ENCODE results near the gene MRPL22.
"Not testable (repeated sequence)": the region's sequence is repeated elsewhere in the genome, so short reads cannot be mapped to it uniquely, and the experiment has no call there.

The MRPL22 gene

DNA sequence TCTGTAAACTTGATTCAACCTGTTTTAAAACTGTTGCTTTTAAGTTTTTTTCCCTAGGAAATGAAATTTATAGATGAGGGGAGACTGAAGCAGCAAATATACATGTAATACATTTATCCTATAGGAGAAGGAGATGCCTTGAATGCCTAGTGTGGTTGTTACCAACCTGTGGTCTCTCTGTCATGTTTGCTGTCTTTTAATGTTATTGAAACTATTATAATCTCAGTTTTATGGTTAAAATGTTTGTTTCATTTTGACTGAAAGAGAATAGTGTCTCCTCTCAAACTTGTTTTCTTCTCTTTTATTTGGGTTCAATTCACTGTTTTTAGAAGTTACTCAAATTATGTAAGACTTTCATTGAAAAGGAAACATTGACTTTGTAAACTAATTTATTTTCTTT lies 15.8 kb downstream of the MRPL22 start:
- Histone ChIP-seq H3K27me3 (ENCODE audit: low read depth) (no peaks in the 10 kb centered on the region), H3K4me3 (no peak overlapping the region), H3K4me1 (no peaks in the 10 kb centered on the region), H3K36me3 (replicated peaks) (peaks cover 29% of the 10 kb centered on the region), H3K9me3 (no peaks in the 10 kb centered on the region)
- in situ Hi-C loops (cut with MboI; ENCODE audit: low sequenced_read_pairs), result no loop called here
- DNase-seq (ENCODE audit: low spot score in 2 of 2), result no peak

DNA sequence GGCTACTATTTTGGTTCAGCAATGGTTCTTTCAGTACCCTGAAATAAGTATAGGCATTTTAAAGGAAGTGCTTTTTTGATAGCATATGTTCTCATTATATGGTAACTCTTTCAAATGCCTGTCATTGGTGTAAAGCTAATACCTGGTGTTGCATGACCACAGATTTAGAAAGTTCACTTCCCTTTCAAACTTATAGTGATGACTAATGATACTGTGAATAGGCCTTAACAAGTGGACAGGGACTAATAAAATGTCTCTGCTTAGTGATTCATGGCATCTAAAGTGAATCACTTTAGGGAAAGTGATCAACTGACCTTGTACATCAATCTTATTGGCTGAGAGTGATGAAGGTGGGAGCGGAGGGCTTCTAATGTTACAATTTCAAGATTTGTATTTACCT lies 21.6 kb downstream of the MRPL22 start:
- Histone ChIP-seq H3K4me3 (no peak overlapping the region), H3K4me1 (no peaks in the 10 kb centered on the region), H3K9me3 (no peaks in the 10 kb centered on the region), H3K27me3 (ENCODE audit: low read depth) (no peaks in the 10 kb centered on the region), H3K36me3 (replicated peaks) (peaks cover 33% of the 10 kb centered on the region)
- DNase-seq (ENCODE audit: low spot score in 2 of 2), result no peak
- in situ Hi-C loops (cut with MboI; ENCODE audit: low sequenced_read_pairs), result no loop called here

DNA sequence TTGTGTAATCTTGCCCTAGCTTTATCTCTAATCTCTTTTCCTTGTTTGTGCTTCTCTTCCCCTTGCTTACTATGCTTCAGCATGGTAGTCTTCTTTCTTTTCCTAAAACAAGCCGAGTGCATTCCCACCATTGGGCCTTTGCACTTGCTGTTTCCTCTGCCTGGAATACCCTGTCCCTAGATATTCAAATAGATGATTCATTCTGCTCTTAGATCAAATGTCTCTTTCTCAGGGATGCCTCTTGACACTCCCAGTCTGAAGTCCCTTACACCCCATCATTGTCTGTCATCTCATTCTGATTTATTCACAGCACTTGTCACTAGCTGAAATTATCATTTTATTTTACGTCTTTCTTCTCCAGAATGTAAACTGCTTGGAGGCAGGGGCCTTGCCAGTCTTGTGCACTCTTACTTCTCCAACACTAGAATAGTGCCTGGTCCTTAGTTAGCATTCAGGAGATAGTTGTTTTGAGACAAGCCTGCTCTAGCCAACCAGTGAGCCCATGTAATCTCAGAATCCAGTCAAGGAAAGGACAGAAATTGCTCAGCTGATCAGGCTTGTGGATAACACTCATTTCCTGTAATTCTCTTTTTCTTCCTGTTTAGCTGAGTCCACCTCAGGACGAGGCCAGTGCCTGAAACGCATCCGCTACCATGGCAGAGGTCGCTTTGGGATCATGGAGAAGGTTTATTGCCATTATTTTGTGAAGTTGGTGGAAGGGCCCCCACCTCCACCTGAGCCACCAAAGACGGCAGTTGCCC lies 25.4 kb downstream of the MRPL22 start:
- no peak for DNase-seq (ENCODE audit: low spot score in 2 of 2)
- Histone ChIP-seq H3K4me1 (no peaks in the 10 kb centered on the region), H3K9me3 (no peaks in the 10 kb centered on the region), H3K27me3 (ENCODE audit: low read depth) (no peaks in the 10 kb centered on the region), H3K36me3 (replicated peaks) (peaks cover 15% of the 10 kb centered on the region), H3K4me3 (no peak overlapping the region)
- in situ Hi-C loops (cut with MboI; ENCODE audit: low sequenced_read_pairs), result no loop called here

DNA sequence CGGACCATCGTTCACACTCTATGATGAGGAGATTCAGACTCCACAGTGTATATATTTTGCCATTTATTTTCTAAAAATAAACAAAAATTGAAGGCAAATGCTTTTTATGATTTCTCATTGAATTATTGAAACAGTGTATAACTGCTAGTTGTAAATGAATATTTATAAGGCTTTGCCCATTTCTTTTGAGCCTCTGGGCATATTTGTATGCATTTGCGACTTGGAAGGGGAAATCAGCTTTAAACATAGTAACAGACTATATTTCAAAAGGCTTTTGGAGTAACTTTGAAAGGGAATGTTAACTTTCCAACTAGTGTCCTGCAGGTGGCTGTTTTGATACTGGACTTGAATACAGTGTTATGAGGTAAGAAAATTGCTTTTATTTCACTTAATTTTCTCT lies 26.0 kb downstream of the MRPL22 start:
- in situ Hi-C loops (cut with MboI; ENCODE audit: low sequenced_read_pairs), result no loop called here
- no peak for DNase-seq (ENCODE audit: low spot score in 2 of 2)
- no peaks in the 10 kb centered on the region for H3K9me3 ChIP-seq
- H3K36me3 ChIP-seq (replicated peaks), result peaks cover 12% of the 10 kb centered on the region
- H3K27me3 ChIP-seq (ENCODE audit: low read depth), result no peaks in the 10 kb centered on the region
- no peaks in the 10 kb centered on the region for H3K4me1 ChIP-seq
- H3K4me3 ChIP-seq, result no peak overlapping the region

DNA sequence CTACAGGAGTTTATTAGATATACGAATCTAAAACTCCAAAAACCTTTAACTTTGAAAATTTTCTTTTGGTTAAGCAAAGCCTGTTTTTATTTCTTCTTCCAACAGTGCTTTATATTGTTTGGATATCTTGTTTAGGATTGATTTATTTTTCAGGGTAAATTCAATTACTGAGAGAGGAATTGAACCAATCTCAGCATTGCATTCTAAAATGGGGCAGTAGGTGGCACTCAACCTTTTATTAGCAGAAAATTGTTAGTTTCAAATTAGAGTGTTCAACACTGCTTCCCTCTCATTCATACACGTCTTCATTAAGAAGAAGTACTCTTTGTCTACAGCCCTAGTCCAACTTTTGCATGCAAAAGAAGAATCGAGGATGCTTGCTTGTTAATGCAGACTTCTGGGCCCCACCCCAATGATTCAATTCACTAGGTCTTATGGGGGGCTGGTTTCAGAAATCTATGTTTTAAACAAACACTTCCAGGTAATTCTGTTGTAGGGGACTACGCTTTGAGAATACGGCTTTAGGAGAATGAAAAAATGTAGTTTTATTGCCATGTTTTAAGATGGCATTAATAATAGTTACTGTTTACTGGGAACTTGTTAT lies 26.6 kb downstream of the MRPL22 start:
- DNase-seq (ENCODE audit: low spot score in 2 of 2), result peak; percentile 31 to 32
- Histone ChIP-seq H3K4me3 (no peak overlapping the region), H3K36me3 (replicated peaks) (peaks cover 7% of the 10 kb centered on the region), H3K27me3 (ENCODE audit: low read depth) (no peaks in the 10 kb centered on the region), H3K9me3 (no peaks in the 10 kb centered on the region), H3K4me1 (no peaks in the 10 kb centered on the region)
- in situ Hi-C loops (cut with MboI; ENCODE audit: low sequenced_read_pairs), result no loop called here

DNA sequence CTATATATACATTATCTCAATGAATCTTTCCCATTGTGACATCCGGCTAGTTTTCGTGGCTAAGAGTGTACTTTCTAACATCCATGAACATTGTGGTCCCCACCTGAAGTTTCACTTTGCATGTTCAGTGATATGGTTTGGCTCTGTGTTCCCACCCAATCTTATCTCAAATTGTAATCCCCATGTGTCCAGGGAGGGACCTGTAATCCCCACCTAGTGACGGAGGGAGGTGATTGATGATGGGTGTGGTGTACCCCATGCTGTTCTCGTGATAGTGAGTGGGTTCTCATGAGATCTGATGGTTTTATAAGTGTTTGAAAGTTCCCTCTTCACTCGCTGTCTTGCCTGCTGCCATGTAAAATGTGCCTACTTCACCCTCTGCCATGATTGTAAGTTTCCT lies 28.1 kb downstream of the MRPL22 start:
- DNase-seq (ENCODE audit: low spot score in 2 of 2), result no peak
- in situ Hi-C loops (cut with MboI; ENCODE audit: low sequenced_read_pairs), result no loop called here

DNA sequence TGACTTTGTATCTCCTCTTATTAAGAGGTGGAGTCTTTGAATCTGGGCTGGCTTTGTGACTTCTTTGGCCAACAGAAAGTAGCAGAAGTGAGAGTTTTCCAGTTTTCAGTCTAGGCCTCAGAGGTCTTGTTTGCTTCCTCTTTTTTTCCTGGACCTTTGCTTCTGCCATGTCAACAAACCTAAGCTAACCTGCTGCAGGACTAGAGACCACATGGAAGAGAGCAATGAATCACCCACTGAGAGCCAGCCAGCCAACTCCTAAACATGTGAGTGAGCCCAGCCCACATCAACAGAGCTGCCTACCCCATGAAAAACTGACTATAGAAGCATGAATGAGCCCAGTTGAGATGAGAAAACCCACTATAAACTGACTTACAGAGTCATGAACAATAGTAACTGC lies 29.9 kb downstream of the MRPL22 start:
- peaks cover 7% of the 10 kb centered on the region for H3K36me3 ChIP-seq (replicated peaks)
- no peak overlapping the region for H3K4me3 ChIP-seq
- DNase-seq (ENCODE audit: low spot score in 2 of 2), result no peak
- H3K4me1 ChIP-seq, result no peaks in the 10 kb centered on the region
- H3K27me3 ChIP-seq (ENCODE audit: low read depth), result no peaks in the 10 kb centered on the region
- no peaks in the 10 kb centered on the region for H3K9me3 ChIP-seq
- in situ Hi-C loops (cut with MboI; ENCODE audit: low sequenced_read_pairs), result no loop called here

More for the DNA sequence above, 28.1 kb downstream of the MRPL22 start:
- no peak overlapping the region for H3K4me3 ChIP-seq
- H3K27me3 ChIP-seq (ENCODE audit: low read depth), result no peaks in the 10 kb centered on the region
- H3K4me1 ChIP-seq, result no peaks in the 10 kb centered on the region
- H3K9me3 ChIP-seq, result no peaks in the 10 kb centered on the region
- H3K36me3 ChIP-seq (replicated peaks), result peaks cover 7% of the 10 kb centered on the region

DNA sequence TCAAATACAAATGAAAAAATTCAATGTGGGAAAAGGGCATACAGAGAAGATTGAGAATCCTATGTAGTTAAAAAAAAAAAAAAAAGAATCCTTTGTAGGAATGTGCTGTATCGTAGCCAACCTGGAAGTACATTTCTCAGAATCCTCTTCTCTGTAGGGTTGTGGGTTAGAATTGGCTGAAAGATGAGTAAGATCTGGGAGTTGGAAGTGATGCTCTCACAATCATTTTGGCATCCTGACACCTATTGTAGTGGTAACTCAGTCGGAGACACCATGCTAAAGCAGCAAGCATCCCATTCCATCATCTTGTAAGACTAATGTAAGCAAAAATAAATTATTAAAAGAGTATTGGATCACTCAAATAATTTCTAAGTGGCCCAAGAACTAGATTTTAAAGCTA lies 30.6 kb downstream of the MRPL22 start:
- H3K9me3 ChIP-seq, result no peaks in the 10 kb centered on the region
- no peak for DNase-seq (ENCODE audit: low spot score in 2 of 2)
- in situ Hi-C loops (cut with MboI; ENCODE audit: low sequenced_read_pairs), result no loop called here
- no peaks in the 10 kb centered on the region for H3K4me1 ChIP-seq
- H3K27me3 ChIP-seq (ENCODE audit: low read depth), result no peaks in the 10 kb centered on the region
- H3K4me3 ChIP-seq, result no peak overlapping the region
- H3K36me3 ChIP-seq (replicated peaks), result peaks cover 5% of the 10 kb centered on the region

DNA sequence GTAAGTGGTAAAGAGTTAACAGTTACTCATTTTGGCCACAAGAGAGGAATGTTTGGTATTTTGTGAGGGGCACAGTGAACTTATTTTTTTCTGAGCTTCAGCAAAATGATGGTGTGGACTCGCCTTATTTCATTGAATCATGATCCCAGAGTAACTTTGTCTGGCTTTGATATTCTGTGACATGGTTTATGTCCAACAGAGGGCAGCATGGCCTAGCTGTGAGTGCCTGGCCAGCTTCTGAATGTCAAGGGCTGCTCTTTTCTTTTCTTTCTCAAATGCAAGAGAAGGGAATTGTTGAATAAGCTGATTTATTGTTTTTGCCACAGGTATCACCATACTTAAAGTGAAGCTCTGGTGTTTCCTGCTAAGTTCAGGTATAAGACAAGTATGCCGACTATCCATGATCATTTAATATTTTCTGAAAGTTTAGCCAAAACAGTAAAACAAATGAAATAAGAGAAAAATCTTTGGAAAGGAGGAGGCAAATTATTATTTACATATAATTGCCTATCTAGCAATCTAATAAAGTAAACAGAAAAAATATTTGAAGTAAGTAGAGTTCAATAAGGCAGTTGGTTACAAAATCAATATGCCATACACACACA lies 31.7 kb downstream of the MRPL22 start:
- H3K27me3 ChIP-seq (ENCODE audit: low read depth), result no peaks in the 10 kb centered on the region
- no peaks in the 10 kb centered on the region; the same call in 1 of the 2 replicates for H3K36me3 ChIP-seq (replicated peaks)
- no peaks in the 10 kb centered on the region for H3K4me1 ChIP-seq
- no peaks in the 10 kb centered on the region for H3K9me3 ChIP-seq
- peak; percentile 31 to 58 for DNase-seq (ENCODE audit: low spot score in 2 of 2)
- H3K4me3 ChIP-seq, result no peak overlapping the region
- in situ Hi-C loops (cut with MboI; ENCODE audit: low sequenced_read_pairs), result no loop called here

DNA sequence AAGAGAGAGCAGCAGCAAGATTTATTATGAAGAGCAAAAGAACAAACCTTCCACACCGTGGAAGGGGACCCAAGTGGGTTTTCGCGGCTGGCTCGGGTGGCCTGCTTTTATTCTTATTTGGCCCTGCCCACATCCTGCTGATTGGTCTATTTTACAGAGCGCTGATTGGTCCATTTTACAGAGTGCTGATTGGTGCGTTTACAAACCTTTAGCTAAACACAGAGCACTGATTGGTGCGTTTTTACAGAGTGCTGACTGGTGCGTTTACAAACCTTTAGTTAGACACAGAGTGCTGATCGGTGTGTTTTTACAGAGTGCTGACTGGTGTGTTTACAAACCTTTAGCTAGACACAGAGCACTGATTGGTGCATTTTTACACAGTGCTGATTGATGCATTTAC lies 35.2 kb downstream of the MRPL22 start:
- H3K27me3 ChIP-seq (ENCODE audit: low read depth); DNase-seq (ENCODE audit: low spot score in 2 of 2); H3K9me3 ChIP-seq; in situ Hi-C loops (cut with MboI; ENCODE audit: low sequenced_read_pairs); H3K4me1 ChIP-seq; H3K36me3 ChIP-seq (replicated peaks); H3K4me3 ChIP-seq: not testable (repeated sequence)

DNA sequence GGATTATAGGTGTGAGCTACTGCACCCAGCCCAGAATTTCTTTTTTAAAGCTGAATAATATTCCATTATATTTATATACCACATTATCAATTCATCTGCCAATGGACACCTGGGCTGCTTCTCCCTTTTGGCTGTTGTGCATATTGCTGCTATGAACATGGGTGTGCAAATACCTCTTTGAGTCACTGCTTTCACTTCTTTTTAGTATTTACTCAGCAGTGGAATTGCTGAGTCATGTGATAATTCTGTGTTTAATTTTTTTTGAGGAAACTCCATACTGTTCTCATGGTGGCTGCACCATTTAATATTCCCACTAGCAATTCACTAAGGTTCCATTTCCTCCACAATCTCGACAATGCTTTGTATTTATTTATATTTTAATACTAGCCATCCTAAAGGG lies 36.5 kb downstream of the MRPL22 start:
- no peak overlapping the region for H3K4me3 ChIP-seq
- in situ Hi-C loops (cut with MboI; ENCODE audit: low sequenced_read_pairs), result no loop called here
- H3K27me3 ChIP-seq (ENCODE audit: low read depth), result no peaks in the 10 kb centered on the region
- H3K4me1 ChIP-seq, result no peaks in the 10 kb centered on the region
- H3K9me3 ChIP-seq, result no peaks in the 10 kb centered on the region
- no peaks in the 10 kb centered on the region for H3K36me3 ChIP-seq (replicated peaks)
- no peak for DNase-seq (ENCODE audit: low spot score in 2 of 2)

DNA sequence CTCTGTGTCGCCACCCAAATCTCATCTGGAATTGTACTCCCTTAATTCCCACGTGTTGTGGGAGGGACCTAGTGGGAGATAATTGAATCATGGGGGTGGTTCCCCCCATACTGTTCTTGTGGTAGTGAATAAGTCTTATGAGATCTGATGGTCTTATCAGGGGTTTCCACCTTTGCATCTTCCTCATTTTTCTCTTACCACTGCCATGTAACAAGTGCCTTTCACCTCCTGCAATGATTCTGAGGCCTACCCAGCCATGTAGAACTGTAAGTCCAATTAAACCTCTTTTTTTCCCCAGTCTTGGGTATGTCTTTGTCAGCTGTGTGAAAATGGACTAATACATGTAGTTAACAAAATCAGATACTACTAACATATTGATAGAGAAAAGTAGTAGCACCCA lies 37.4 kb downstream of the MRPL22 start:
- in situ Hi-C loops (cut with MboI; ENCODE audit: low sequenced_read_pairs); H3K4me1 ChIP-seq: not testable (repeated sequence)

DNA sequence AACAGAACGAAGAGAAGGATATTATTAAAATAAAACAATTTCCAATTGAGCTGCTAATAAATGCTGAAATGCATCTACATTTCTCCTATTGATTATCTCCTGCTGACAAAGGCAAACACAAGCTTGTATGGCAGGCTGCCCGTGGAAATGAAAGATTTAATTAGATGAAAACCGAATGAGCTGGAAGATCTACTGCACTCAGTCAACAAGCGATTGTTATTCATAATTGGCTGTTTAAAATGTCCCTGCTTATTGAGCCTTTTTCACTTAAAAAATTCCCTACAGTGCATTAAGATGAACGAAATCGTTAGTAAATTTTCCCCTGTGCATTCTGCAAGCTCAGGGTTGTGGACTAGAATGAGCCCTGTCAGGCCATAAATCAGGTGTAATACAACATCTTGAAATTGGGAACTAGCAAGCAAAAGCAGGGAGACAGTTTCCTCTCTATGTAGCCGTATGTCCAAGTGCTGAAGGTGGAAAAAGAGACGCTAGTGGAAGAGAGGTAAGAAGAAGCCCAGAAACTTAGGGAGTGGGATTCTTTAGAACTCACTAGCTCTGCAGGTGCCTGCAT lies 44.2 kb downstream of the MRPL22 start:
- no peaks in the 10 kb centered on the region for H3K9me3 ChIP-seq
- H3K4me1 ChIP-seq, result no peaks in the 10 kb centered on the region; the same call in 1 of the 2 replicates
- no peak overlapping the region for H3K4me3 ChIP-seq
- no peaks in the 10 kb centered on the region for H3K36me3 ChIP-seq (replicated peaks)
- H3K27me3 ChIP-seq (ENCODE audit: low read depth), result peaks cover 9% of the 10 kb centered on the region
- in situ Hi-C loops (cut with MboI; ENCODE audit: low sequenced_read_pairs), result no loop called here
- DNase-seq (ENCODE audit: low spot score in 2 of 2), result peak in 1 of 2 experiments; percentile 4

More for the DNA sequence above, 37.4 kb downstream of the MRPL22 start:
- H3K4me3 ChIP-seq; H3K36me3 ChIP-seq (replicated peaks); H3K27me3 ChIP-seq (ENCODE audit: low read depth); H3K9me3 ChIP-seq; DNase-seq (ENCODE audit: low spot score in 2 of 2): not testable (repeated sequence)

DNA sequence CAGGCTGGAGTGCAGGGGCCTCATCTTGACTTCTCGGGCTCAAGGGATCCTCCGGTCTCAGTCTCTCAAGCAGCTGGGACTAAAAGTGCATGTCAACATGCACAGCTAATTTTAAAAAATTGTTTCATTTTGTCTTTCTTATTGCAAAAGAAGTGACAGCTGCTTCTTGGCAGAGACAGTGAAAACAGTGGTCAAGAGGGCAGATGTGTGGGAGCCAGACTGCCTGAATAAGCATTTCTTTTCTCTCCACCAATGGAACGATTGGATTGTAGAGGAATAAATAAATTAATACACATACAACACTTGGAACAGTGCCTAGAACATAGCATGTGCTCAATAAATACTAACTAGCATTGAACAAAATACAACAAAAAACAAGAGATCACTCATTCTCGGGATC lies 45.3 kb downstream of the MRPL22 start:
- Histone ChIP-seq H3K4me3 (no peak overlapping the region), H3K9me3 (no peaks in the 10 kb centered on the region), H3K36me3 (replicated peaks) (no peaks in the 10 kb centered on the region), H3K4me1 (no peaks in the 10 kb centered on the region; the same call in 1 of the 2 replicates), H3K27me3 (ENCODE audit: low read depth) (peaks cover 9% of the 10 kb centered on the region)
- no peak for DNase-seq (ENCODE audit: low spot score in 2 of 2)
- in situ Hi-C loops (cut with MboI; ENCODE audit: low sequenced_read_pairs), result no loop called here
